B cell (primary cell): Measurements from ENCODE around the gene PTPRM. TPM values are rescaled to one million over a fixed set of nuclear protein-coding genes. Genes with fewer than 3 reads are reported as not detected.

Source experiments
- ATAC-seq: fragments of 200-7000 bp; cut with Tn5 transposase; one replicate; pipeline ENCODE4 v1.10.0; 2021; ENCODE audit warnings: low read depth, mild to moderate bottlenecking, moderate number of reproducible peaks, moderate library complexity
- CTCF ChIA-PET: fragments of 350-600 bp; sonication (Branson Sonifier 250); formaldehyde crosslinking; loops from one replicate; lab custom pipeline; 2021; ENCODE audit warnings: antibody characterized with exemption, inconsistent platforms; lab: Charles Lee
- POLR2A ChIA-PET: fragments of 350-600 bp; sonication (Branson Sonifier 250); formaldehyde crosslinking; loops from one replicate; lab custom pipeline; 2021; ENCODE audit warnings: antibody characterized with exemption; lab: Charles Lee
- DNase-seq: peaks from one replicate; pipeline ENCODE4 v3.0.0; 2013
- H2AFZ ChIP-seq: 2 replicates; pipeline ENCODE4 v1.6.1; 2012; ENCODE audit warnings: mild to moderate bottlenecking, low read depth, low read length; ENCODE audit not compliant: insufficient read depth, poor library complexity, severe bottlenecking
- H3K27ac ChIP-seq, 2 donors: 1 replicate in 1 of 2; 2 replicates in 1 of 2; pipeline ENCODE4 v1.5.1; 2012 to 2013; ENCODE audit warnings: low read length in 2 of 2, mild to moderate bottlenecking in 2 of 2, moderate library complexity in 1 of 2
- H3K27me3 ChIP-seq, 4 experiments: fragments of 200-600 bp in 1 of 4; sonication (generic) in 1 of 4; replicated peaks in 1 of 4; 1 replicate in 2 of 4; 2 replicates in 2 of 4; pipeline versions ENCODE4 v1.6.1 to v1.7.0; 2013 to 2016; ENCODE audit warnings: low read length in 3 of 4, mild to moderate bottlenecking in 2 of 4, mixed read lengths in 1 of 4, moderate library complexity in 1 of 4; ENCODE audit not compliant: insufficient read depth in 4 of 4, control insufficient read depth in 3 of 4; ENCODE audit errors: control extremely low read depth in 1 of 4
- H3K36me3 ChIP-seq, 2 experiments: replicated peaks in 1 of 2; 1 replicate in 1 of 2; 2 replicates in 1 of 2; pipeline versions ENCODE4 v1.6.1 to v1.7.1; 2013; ENCODE audit warnings: low read length in 1 of 2; ENCODE audit not compliant: insufficient read depth in 2 of 2, control insufficient read depth in 1 of 2; ENCODE audit errors: control extremely low read depth in 1 of 2, extremely low read depth in 1 of 2
- H3K4me1 ChIP-seq, 2 donors: fragments of 200-600 bp in 1 of 2; sonication (generic) in 1 of 2; 1 replicate in 1 of 2; 2 replicates in 1 of 2; pipeline versions ENCODE4 v1.5.1 to v1.6.1; 2013 to 2017; ENCODE audit warnings: low read length in 2 of 2; ENCODE audit not compliant: control insufficient read depth in 2 of 2, insufficient read depth in 2 of 2
- H3K4me2 ChIP-seq: replicated peaks from 2 replicates; pipeline ENCODE3; 2012; ENCODE audit warnings: mild to moderate bottlenecking, low read depth, low read length; ENCODE audit not compliant: poor library complexity, severe bottlenecking
- H3K4me3 ChIP-seq, 5 experiments: fragments of 200-600 bp in 1 of 5; sonication (generic) in 1 of 5; 1 replicate in 3 of 5; 2 replicates in 2 of 5; pipeline versions ENCODE4 v1.5.1 to v1.7.0; 2011 to 2016; ENCODE audit warnings: low read length in 4 of 5, mild to moderate bottlenecking in 4 of 5, low read depth in 2 of 5, control low read depth in 1 of 5, moderate library complexity in 1 of 5; ENCODE audit not compliant: insufficient read depth in 1 of 5; ENCODE audit errors: control extremely low read depth in 1 of 5, extremely low read depth in 1 of 5
- H3K79me2 ChIP-seq: fragments of 200-600 bp; sonication (generic); one replicate; pipeline ENCODE4 v1.6.0; 2016; ENCODE audit warnings: low read length; ENCODE audit not compliant: control insufficient read depth, insufficient read depth
- H3K9ac ChIP-seq: fragments of 200-600 bp; sonication (generic); 2 replicates; pipeline ENCODE4 v1.6.1; 2017; ENCODE audit warnings: mild to moderate bottlenecking, low read length, moderate library complexity
- H3K9me3 ChIP-seq, 3 donors: one replicate each; pipeline versions ENCODE4 v1.6.1 to v1.7.1; 2013; ENCODE audit warnings: low read length in 2 of 3; ENCODE audit not compliant: control insufficient read depth in 2 of 3, insufficient read depth in 1 of 3; ENCODE audit errors: control extremely low read depth in 1 of 3
- H4K20me1 ChIP-seq: 2 replicates; pipeline ENCODE4 v1.6.0; 2012; ENCODE audit warnings: mild to moderate bottlenecking, low read length; ENCODE audit not compliant: insufficient read depth, control insufficient read depth, poor library complexity, severe bottlenecking
- H3K27ac Mint-ChIP-seq: one replicate; pipeline ENCODE4 v1.8.0; 2021; ENCODE audit warnings: mixed read lengths
- H3K27me3 Mint-ChIP-seq: one replicate; pipeline ENCODE4 v1.8.0; 2021; ENCODE audit warnings: mixed read lengths
- H3K4me1 Mint-ChIP-seq: one replicate; pipeline ENCODE4 v1.8.0; 2021; ENCODE audit warnings: mixed read lengths
- H3K4me3 Mint-ChIP-seq: one replicate; pipeline ENCODE4 v1.8.0; 2021; ENCODE audit warnings: mixed read lengths
- H3K9me3 Mint-ChIP-seq: one replicate; pipeline ENCODE4 v1.8.0; 2022; ENCODE audit warnings: mixed read lengths; ENCODE audit not compliant: insufficient read depth
- CTCF ChIP-seq: fragments of 200-600 bp; IDR thresholded peaks from one replicate; pipeline ENCODE4 v1.8.0; 2022; ENCODE audit warnings: antibody characterized with exemption, mild to moderate bottlenecking
- EZH2 ChIP-seq: IDR thresholded peaks from 2 replicates; pipeline ENCODE4 v1.6.1; 2012; ENCODE audit warnings: borderline replicate concordance, low read depth, mild to moderate bottlenecking, moderate library complexity, low read length; ENCODE audit not compliant: insufficient read depth, poor library complexity, severe bottlenecking
- WGBS: methylation state at CpG from one replicate; pipeline ENCODE4 v1.1.5; 2013; ENCODE audit warnings: missing lambda C conversion rate; ENCODE audit not compliant: insufficient coverage; 5-methylcytosine and 5-hydroxymethylcytosine counted together
- intact Hi-C: fragments of 100-400 bp; cut with micrococcal nuclease; formaldehyde crosslinking; loops from one replicate; pipeline ENCODE4 v1.10.0; 2022
- polyA plus RNA-seq: library from polyadenylated mRNA; depleted of rRNA; stranded (reverse); fragments of >200 nt; gene quantifications from 2 replicates; pipeline ENCODE4 v1.2.3, GENCODE V29; 2012
- total RNA-seq, 2 donors: library from RNA; stranded (reverse); fragments of 120-200 nt in 1 of 2; gene quantifications; 1 replicate in 1 of 2; 2 replicates in 1 of 2; pipeline versions ENCODE4 v1.2.3 to v1.2.4, GENCODE V29; 2013 to 2022

PTPRM gene
- total and polyA plus RNA-seq, 2 donors (not counting 1 experiment from before 2014, with no cell fraction given) = 0.20 to 0.89 TPM

DNA sequence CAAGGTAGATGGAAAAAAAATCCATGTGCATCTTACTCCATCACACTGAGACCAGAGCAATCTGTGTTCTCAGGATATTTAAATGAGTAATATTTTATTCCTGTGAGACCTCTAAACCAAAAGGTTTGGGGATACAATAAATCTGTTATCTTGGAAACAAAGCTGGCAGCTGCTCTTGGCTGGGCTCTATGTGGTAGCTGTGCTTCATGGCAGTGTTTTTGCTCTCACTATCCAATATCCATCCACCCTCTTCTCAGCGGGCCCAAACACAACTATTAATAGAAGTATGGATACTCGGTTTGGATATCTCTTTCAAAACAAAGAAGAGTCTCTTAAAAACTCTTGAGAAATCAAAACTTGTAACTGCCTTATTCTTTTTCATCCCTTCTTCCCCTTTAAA is 797.3 kb downstream of the PTPRM start:
- no peaks in the 10 kb centered on the region for H4K20me1 ChIP-seq
- POLR2A ChIA-PET = no interaction called here
- H3K27ac ChIP-seq = no peak overlapping the region
- no CpG with 5 or more reads among the region's 2 CpGs for WGBS
- ATAC-seq = no peak
- no peaks in the 10 kb centered on the region for H3K9me3 Mint-ChIP-seq
- peaks cover 6% of the 10 kb centered on the region for H3K4me1 Mint-ChIP-seq
- no peaks in the 10 kb centered on the region for H3K36me3 ChIP-seq
- H2AFZ ChIP-seq = no peak overlapping the region
- H3K4me3 ChIP-seq = no peak overlapping the region
- H3K9me3 ChIP-seq = peaks cover 0 to 5% (median 0%) of the 10 kb centered on the region in 3 donors
- no peak overlapping the region for H3K4me3 Mint-ChIP-seq
- CTCF ChIA-PET = no interaction called here
- DNase-seq = no peak
- H3K27ac Mint-ChIP-seq = no peak overlapping the region
- H3K9ac ChIP-seq = no peak overlapping the region
- TF ChIP-seq CTCF (no peak), EZH2 (no peak)
- peaks cover 6 to 8% of the 10 kb centered on the region in 2 donors for H3K4me1 ChIP-seq
- intact Hi-C loops = no loop called here
- H3K79me2 ChIP-seq = no peaks in the 10 kb centered on the region
- H3K27me3 ChIP-seq = peaks cover 0 to 35% (median 15%) of the 10 kb centered on the region in 4 experiments
- H3K27me3 Mint-ChIP-seq = peaks cover 52% of the 10 kb centered on the region
- H3K4me2 ChIP-seq = no peak overlapping the region

GRCh38 chr18:8365006-8365405 is 797.9 kb downstream of the PTPRM start:
- H3K27me3 Mint-ChIP-seq = peaks cover 53% of the 10 kb centered on the region
- no peaks in the 10 kb centered on the region for H3K79me2 ChIP-seq
- peaks cover 0 to 5% (median 0%) of the 10 kb centered on the region in 3 donors for H3K9me3 ChIP-seq
- H3K27ac Mint-ChIP-seq = no peak overlapping the region
- ATAC-seq (no peak), DNase-seq (no peak)
- ChIA-PET POLR2A (no interaction called here), CTCF (no interaction called here)
- H2AFZ ChIP-seq = no peak overlapping the region
- no peak overlapping the region for H3K4me2 ChIP-seq
- H3K4me1 Mint-ChIP-seq = peaks cover 6% of the 10 kb centered on the region
- WGBS = 96% methylated on average over 5 of the region's 5 CpGs
- H3K36me3 ChIP-seq = no peaks in the 10 kb centered on the region
- no peak overlapping the region for H3K9ac ChIP-seq
- no peak overlapping the region for H3K4me3 Mint-ChIP-seq
- no peaks in the 10 kb centered on the region for H3K9me3 Mint-ChIP-seq
- intact Hi-C loops = no loop called here
- H3K27me3 ChIP-seq = peaks cover 0 to 30% (median 15%) of the 10 kb centered on the region in 4 experiments
- no peaks in the 10 kb centered on the region for H4K20me1 ChIP-seq
- H3K4me1 ChIP-seq = peaks cover 6 to 8% of the 10 kb centered on the region in 2 donors
- no peak overlapping the region for H3K4me3 ChIP-seq
- TF ChIP-seq EZH2 (no peak), CTCF (no peak)
- H3K27ac ChIP-seq = no peak overlapping the region
